ENCODE results near the gene GSG1.

DNA sequence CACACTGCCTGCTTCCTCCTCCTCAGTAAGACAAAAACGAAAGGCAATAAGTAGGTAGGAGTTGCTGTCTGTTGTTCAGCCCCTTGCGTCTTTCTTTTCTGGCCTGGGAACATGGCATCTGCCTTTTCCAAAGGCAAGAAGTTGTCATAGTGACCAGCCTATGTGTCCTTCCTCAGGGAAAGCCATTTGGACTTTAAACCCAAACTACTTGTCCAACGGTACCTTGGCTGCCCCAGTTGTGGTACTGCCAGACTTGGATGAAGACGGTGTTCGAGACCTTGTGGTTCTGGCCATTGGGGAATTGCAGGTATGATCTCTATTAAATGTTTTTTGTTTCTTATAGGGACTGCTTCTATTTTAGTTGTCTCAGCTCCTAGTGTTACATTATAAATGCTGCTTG is 40.8 kb downstream of the GSG1 start:
- TF ChIP-seq CTCF (IDR thresholded peaks at IDR 0.05; ENCODE audit: insufficient read depth, low read depth, low read length) (no peak), EZH2 (IDR thresholded peaks at IDR 0.05; ENCODE audit: insufficient read depth, low read length) (no peak)
